Liver (tissue), 3 donors: ENCODE measurements around the gene LAMB4.

Source experiments
- CTCF ChIP-seq: fragments of 150-350 bp; IDR thresholded peaks from 2 replicates; pipeline ENCODE4 v1.5.1; 2017; ENCODE audit warnings: improper control_type of control experiment, low read depth, low read length; ENCODE audit not compliant: missing input control
- HNF4G ChIP-seq: IDR thresholded peaks from 2 replicates; pipeline ENCODE4 v1.6.1; 2016; ENCODE audit warnings: antibody characterized with exemption
- MAX ChIP-seq: IDR thresholded peaks from 2 replicates; pipeline ENCODE4 v1.6.1; 2016; ENCODE audit warnings: antibody characterized with exemption
- donor health status: healthy.
- donor health status: healthy.

GRCh38 chr7:108038986-108039385, 91.2 kb downstream of the LAMB4 start:
- TF ChIP-seq HNF4G (no peak), CTCF (no peak), MAX (no peak)
